GM18517 (cell line): ENCODE data around the gene MARCHF3.

Source experiments
- ATAC-seq: cut with Tn5 transposase; IDR thresholded peaks from one replicate; pipeline ENCODE4 v1.9.1; 2021; ENCODE audit warnings: mild to moderate bottlenecking, moderate library complexity; ENCODE audit not compliant: unreplicated experiment

MARCHF3 gene

GRCh38 chr5:126987271-126987899 is 43.0 kb downstream of the MARCHF3 start:
- no peak for ATAC-seq

DNA sequence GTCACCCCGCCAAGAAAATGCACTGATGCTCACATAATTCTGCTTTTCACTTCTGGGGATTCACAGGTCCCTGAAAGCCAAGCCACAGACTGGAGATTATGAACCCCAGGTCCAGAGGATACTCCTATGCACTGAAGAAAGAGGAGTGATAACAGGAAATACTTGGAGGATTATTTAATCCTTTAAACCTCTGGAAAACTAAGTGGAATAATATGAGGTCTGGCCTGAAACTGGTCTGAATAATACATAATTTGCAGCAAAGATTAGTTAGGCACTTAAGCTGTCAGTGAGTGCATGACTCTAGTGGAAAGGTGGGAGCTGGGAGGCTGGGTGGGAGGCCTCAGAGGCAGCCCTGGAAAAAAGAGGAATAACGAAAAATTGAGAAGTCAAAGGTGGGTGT is 45.7 kb downstream of the MARCHF3 start:
- no peak for ATAC-seq

- no peak for ATAC-seq
Observed at GRCh38 chr5:126983874-126984266, 46.5 kb downstream of the MARCHF3 start.

- no peak for ATAC-seq
Observed at GRCh38 chr5:126982926-126983873, 47.2 kb downstream of the MARCHF3 start.

- ATAC-seq = no peak
Observed at GRCh38 chr5:126982202-126982601, 48.2 kb downstream of the MARCHF3 start.

GRCh38 chr5:126981701-126982100 is 48.7 kb downstream of the MARCHF3 start:
- no peak for ATAC-seq

DNA sequence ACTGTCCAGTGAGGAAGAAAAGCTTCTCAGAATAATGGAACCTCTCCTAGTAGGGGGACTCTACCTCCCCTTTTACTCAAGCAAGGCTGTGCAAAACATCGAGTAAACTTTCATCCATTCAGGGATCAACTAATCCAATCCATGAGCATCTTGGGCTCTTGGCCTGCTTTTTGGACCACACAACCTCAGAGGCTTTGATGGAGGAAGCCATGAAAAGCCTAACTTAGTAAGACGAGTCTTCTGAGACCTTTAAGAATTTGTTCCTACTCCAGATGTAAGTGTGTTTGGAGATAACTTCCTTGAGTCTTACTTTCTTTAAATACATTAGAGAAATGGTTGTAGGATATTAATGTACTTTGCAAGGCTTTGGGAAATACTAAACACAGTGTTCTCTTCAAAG is 49.1 kb downstream of the MARCHF3 start:
- ATAC-seq = no peak

DNA sequence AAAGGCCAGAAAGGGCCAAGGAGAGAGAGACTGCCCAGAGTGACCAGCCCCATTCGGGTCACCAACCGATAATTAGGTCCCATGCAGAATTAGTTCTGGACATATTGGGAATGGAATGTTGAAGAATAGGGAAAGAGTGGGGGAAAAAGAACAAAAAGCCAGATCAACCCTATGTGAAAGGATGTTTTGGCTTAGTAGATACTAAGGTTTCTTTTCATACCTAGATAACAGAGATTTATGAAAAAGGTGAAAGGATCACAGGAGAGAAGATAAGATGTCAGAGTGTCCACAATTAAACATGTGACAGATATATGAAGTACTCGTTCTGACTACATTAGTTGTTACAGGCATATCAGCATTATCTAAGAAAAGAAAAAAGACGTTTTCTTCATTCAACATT is 52.1 kb downstream of the MARCHF3 start:
- no peak for ATAC-seq

- ATAC-seq = no peak
Observed at GRCh38 chr5:126976520-126977172, 53.7 kb downstream of the MARCHF3 start.

GRCh38 chr5:126975796-126976195 is 54.6 kb downstream of the MARCHF3 start:
- ATAC-seq = no peak

GRCh38 chr5:126973193-126973592 is 57.2 kb downstream of the MARCHF3 start:
- ATAC-seq = no peak

DNA sequence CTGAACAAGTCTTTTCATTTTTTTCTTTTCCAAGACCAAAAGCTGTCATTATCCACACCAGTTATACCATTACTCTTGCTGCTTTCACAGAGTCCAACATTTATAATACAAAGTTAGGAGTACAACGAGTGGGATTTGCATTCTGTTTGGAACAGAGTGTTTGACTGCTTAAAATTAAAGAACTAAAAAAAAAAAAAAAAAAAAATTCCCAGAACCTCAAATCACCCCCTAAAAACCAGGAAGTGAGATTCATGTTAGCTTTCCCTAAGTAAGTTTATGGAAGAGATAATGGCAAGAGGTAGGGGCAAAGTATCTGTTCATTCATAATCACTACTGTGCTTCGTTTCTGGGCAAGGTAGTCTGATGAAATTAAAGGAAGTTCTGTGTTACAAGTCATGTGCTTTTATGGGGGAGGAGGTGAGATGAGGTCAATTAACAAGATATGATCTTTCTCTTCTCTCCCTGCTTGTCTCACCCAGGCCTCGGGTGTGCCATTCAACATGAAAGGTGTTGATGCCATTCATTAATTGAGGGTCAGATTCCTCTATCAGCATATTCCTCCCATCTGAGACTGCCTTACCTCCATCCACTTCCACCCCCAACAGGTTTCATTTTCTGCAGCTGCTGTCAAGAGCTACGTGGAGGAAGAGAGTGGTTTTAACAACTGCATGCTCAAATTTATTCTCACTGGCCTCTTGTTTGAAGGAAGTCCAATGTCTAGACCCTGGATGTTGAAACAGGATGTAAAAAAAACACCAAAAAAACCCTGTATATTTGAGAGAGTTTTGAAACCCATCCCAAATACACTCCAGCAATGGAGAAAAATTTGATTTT is 58.1 kb downstream of the MARCHF3 start:
- peak; percentile 75 for ATAC-seq

DNA sequence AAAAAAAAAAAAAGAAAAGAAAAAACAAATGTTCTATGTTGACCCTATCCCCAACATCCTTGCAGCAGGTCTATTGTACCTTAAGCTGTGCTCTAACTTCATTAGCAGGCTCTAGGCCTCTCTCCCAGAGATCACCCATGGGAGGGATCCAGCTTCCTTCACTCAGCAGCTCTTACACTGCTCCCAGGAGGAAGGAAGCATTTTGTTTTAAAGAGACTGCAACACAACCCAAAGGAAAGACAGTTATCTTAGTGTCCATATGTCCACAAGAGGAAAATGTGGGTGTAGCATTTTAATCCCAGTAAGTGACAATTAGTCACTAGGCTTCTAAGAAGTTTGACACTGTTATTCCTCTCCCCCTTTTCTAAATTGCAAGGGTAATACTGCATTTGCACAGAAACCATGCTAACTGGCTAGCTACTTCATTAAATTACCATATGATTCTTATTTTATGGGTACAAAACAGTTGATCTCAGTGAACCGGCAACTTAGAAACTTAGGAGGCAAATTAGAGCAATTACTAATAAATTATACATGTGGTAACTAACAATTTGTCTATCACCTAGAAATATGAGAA is 58.8 kb downstream of the MARCHF3 start:
- no peak for ATAC-seq

DNA sequence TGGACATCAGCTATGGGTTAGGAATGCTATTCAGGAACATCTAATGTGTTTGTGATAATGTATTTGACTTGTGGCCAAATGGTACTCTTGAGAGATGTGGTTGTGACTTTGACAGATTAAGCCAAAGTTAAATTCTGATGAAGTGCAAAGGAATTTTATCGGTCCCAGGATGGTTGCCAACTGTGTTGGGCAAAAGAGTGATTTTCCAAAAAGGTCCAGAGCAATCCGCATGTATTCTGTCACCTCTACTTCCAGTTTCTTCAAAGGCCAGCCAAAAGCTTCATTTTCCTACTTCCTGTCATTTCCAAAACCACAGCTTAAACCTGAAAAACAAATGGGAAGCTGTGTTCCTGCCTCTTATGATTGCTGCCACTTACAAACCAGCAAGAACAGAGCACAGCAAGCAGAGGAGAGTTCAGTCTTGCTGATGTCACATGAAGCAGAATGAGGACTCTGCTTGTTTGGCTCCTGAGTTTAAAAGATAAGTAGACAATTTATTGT is 59.8 kb downstream of the MARCHF3 start:
- ATAC-seq = no peak

- ATAC-seq = no peak
Observed at GRCh38 chr5:126969548-126969947, 60.8 kb downstream of the MARCHF3 start.

- ATAC-seq = no peak
Observed at GRCh38 chr5:126967808-126968466, 62.4 kb downstream of the MARCHF3 start.

- ATAC-seq = no peak
Observed at GRCh38 chr5:126965487-126965886, 64.9 kb downstream of the MARCHF3 start.

- no peak for ATAC-seq
Observed at GRCh38 chr5:126965061-126965475, 65.3 kb downstream of the MARCHF3 start.

- no peak for ATAC-seq
Observed at GRCh38 chr5:126963822-126964375, 66.5 kb downstream of the MARCHF3 start.
